HG02763 (cell line): ENCODE data around the gene HIGD1B.

Experiments
- ATAC-seq: cut with Tn5 transposase; IDR thresholded peaks from one replicate; pipeline ENCODE4 v1.9.1; 2021; ENCODE audit warnings: mild to moderate bottlenecking, moderate library complexity; ENCODE audit not compliant: unreplicated experiment

Gene HIGD1B

GRCh38 chr17:44832805-44833204, 14.9 kb upstream of the HIGD1B start:
- no peak for ATAC-seq

GRCh38 chr17:44837196-44837595, 10.5 kb upstream of the HIGD1B start:
- no peak for ATAC-seq

GRCh38 chr17:44840274-44840673, 7.4 kb upstream of the HIGD1B start:
- ATAC-seq, result no peak

GRCh38 chr17:44840936-44841335, 6.7 kb upstream of the HIGD1B start:
- no peak for ATAC-seq

- ATAC-seq, result no peak
These were observed 4.9 kb upstream of the HIGD1B start for GRCh38 chr17:44842748-44843147.

GRCh38 chr17:44844390-44844830, 3.3 kb upstream of the HIGD1B start:
- ATAC-seq, result no peak

- no peak for ATAC-seq
These were observed 1.5 kb upstream of the HIGD1B start for GRCh38 chr17:44846206-44846605.

- ATAC-seq, result no peak
These were observed 643 bp downstream of the HIGD1B start for GRCh38 chr17:44848257-44848795.

- no peak for ATAC-seq
These were observed 1.3 kb downstream of the HIGD1B start for GRCh38 chr17:44848961-44849489.

GRCh38 chr17:44850025-44850424, 2.3 kb downstream of the HIGD1B start:
- ATAC-seq, result no peak

GRCh38 chr17:44850612-44851011, 2.9 kb downstream of the HIGD1B start:
- ATAC-seq, result no peak

- no peak for ATAC-seq
These were observed 6.5 kb downstream of the HIGD1B start for GRCh38 chr17:44854192-44854591.

- ATAC-seq, result no peak
These were observed 12.0 kb downstream of the HIGD1B start for GRCh38 chr17:44859701-44860100.

GRCh38 chr17:44862278-44862914, 14.7 kb downstream of the HIGD1B start:
- ATAC-seq, result no peak

- ATAC-seq, result no peak
These were observed 15.6 kb downstream of the HIGD1B start for GRCh38 chr17:44863061-44863918.

- ATAC-seq, result no peak
These were observed 17.1 kb downstream of the HIGD1B start for GRCh38 chr17:44864831-44865230.

GRCh38 chr17:44865231-44865660, 17.6 kb downstream of the HIGD1B start:
- ATAC-seq, result no peak

- ATAC-seq, result no peak
These were observed 18.2 kb downstream of the HIGD1B start for GRCh38 chr17:44865931-44866330.

- no peak for ATAC-seq
These were observed 20.2 kb downstream of the HIGD1B start for GRCh38 chr17:44867841-44868240.

- no peak for ATAC-seq
These were observed 23.9 kb downstream of the HIGD1B start for GRCh38 chr17:44871556-44871955.

GRCh38 chr17:44872131-44872768, 24.6 kb downstream of the HIGD1B start:
- no peak for ATAC-seq
